PC-3 (cell line): Measurements from ENCODE around the gene SCO1. TPM values are rescaled to one million over a fixed set of nuclear protein-coding genes. Genes with fewer than 3 reads are reported as not detected.
"Not testable (repeated sequence)": the region's sequence is repeated elsewhere in the genome, so short reads cannot be mapped to it uniquely, and the experiment has no call there.

Experiments used
- ATAC-seq: fragments of 200-7000 bp; cut with Tn5 transposase; 2 replicates; pipeline ENCODE4 v1.9.1; 2020; ENCODE audit warnings: mild to moderate bottlenecking, moderate library complexity
- BruUV-seq: library from RNA; stranded (reverse); fragments of 400-500 nt; replicated peaks from 2 replicates; lab custom pipeline; 2021; lab: Mats Ljungman, UMichigan
- CTCF ChIA-PET: fragments of 300-600 bp; sonication (Branson Sonifier 250); formaldehyde crosslinking; loops from one replicate; lab custom pipeline; 2022; ENCODE audit warnings: antibody characterized with exemption; lab: Charles Lee
- POLR2A ChIA-PET: fragments of 300-600 bp; sonication (Branson Sonifier 250); formaldehyde crosslinking; loops from one replicate; lab custom pipeline; 2022; ENCODE audit warnings: antibody characterized with exemption; ENCODE audit not compliant: unreplicated experiment; lab: Charles Lee
- DNase-seq: peaks from one replicate; pipeline ENCODE4 v3.0.0-alpha.2; 2015
- H2AFZ ChIP-seq: fragments of 300-600 bp; sonication (generic); 2 replicates; pipeline ENCODE4 v1.6.0; 2016; ENCODE audit warnings: antibody characterized with exemption, low read length
- H3F3A ChIP-seq: fragments of 300-600 bp; sonication (generic); one replicate; pipeline ENCODE4 v1.6.0; 2017; ENCODE audit warnings: antibody characterized with exemption, low read length, control low read depth, mild to moderate bottlenecking; ENCODE audit not compliant: unreplicated experiment
- H3K27ac ChIP-seq: fragments of 300-600 bp; sonication (generic); 2 replicates; pipeline ENCODE4 v1.5.1; 2016; ENCODE audit warnings: mild to moderate bottlenecking, low read length
- H3K27me3 ChIP-seq: fragments of 300-600 bp; sonication (generic); 2 replicates; pipeline ENCODE4 v1.6.1; 2016; ENCODE audit warnings: low read length, mixed read lengths
- H3K36me3 ChIP-seq: fragments of 300-600 bp; sonication (generic); 2 replicates; pipeline ENCODE4 v1.6.1; 2016; ENCODE audit warnings: low read depth, mixed run types, low read length, mixed read lengths
- H3K4me1 ChIP-seq: fragments of 300-600 bp; sonication (generic); 2 replicates; pipeline ENCODE4 v1.5.1; 2016; ENCODE audit warnings: low read length; ENCODE audit not compliant: insufficient read depth
- H3K4me2 ChIP-seq: fragments of 300-600 bp; sonication (generic); 2 replicates; pipeline ENCODE4 v1.6.0; 2016; ENCODE audit warnings: low read length
- H3K4me3 ChIP-seq: fragments of 300-600 bp; sonication (generic); 2 replicates; pipeline ENCODE4 v1.5.1; 2016; ENCODE audit warnings: mild to moderate bottlenecking, low read length, mixed read lengths
- H3K79me2 ChIP-seq: fragments of 300-600 bp; sonication (generic); 2 replicates; pipeline ENCODE4 v1.6.1; 2017; ENCODE audit warnings: low read length, mixed read lengths
- H3K9ac ChIP-seq: fragments of 300-600 bp; sonication (generic); 2 replicates; pipeline ENCODE4 v1.6.0; 2016; ENCODE audit warnings: mild to moderate bottlenecking, low read length
- H3K9me2 ChIP-seq: fragments of 300-600 bp; sonication (generic); replicated peaks from 2 replicates; pipeline ENCODE4 v1.6.1; 2016; ENCODE audit warnings: mixed run types, low read length, mixed read lengths
- H3K9me3 ChIP-seq: fragments of 300-600 bp; sonication (generic); 2 replicates; pipeline ENCODE4 v1.6.1; 2016; ENCODE audit warnings: low read length, mixed read lengths
- H4K20me1 ChIP-seq: fragments of 300-600 bp; sonication (generic); 2 replicates; pipeline ENCODE4 v1.6.1; 2016; ENCODE audit warnings: low read length, mixed read lengths
- EZH2 ChIP-seq: fragments of 300-600 bp; sonication (generic); IDR thresholded peaks from one replicate; pipeline ENCODE4 v1.6.1; 2017; ENCODE audit warnings: antibody characterized with exemption, mild to moderate bottlenecking, low read length; ENCODE audit not compliant: unreplicated experiment
- EZH2phosphoT487 ChIP-seq: fragments of 300-600 bp; sonication (generic); IDR thresholded peaks from 2 replicates; pipeline ENCODE4 v1.6.1; 2018; ENCODE audit warnings: mild to moderate bottlenecking, antibody characterized with exemption, low read length, borderline replicate concordance
- intact Hi-C: fragments of 100-400 bp; cut with micrococcal nuclease; formaldehyde crosslinking; loops from 2 replicates; pipeline ENCODE4 v1.9.0; 2023
- total RNA-seq: library from RNA; depleted of rRNA; stranded (reverse); fragments of >200 nt; gene quantifications from 2 replicates; pipeline ENCODE4 v1.2.3, GENCODE V29; 2014
- TF ChIP-seq, protein P1 (sequence below): fragments of 300-600 bp; sonication (generic); conservative IDR thresholded peaks from 2 replicates; pipeline ENCODE4 v1.5.1; 2017; ENCODE audit warnings: antibody characterized with exemption, low read depth, mild to moderate bottlenecking, low read length

Gene SCO1
- total RNA-seq, 1 experiment from 2014 or later = 59.7 TPM

DNA sequence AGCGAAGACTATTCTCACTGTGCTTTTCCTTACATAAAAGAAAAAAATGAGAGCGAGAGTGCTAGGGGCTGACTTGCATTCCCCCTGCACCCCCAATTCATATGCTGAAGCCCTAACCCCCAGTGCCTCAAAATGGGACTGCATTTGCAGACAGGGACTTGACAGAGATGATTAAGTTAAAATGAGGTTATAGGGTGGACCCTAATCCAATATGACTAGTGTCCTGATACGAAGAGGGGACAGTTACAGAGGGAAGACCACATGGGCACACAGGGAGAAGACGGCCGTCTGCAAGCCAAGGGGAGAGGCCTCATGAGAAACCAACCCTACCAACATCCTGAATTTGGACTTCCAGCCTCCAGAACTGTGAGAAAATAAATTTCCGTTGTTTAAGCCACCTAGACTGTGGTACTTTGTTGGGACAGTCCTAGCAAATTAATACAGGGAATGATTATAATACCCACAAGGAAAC is 34.1 kb upstream of the SCO1 start:
- TF ChIP-seq, protein P1, sequence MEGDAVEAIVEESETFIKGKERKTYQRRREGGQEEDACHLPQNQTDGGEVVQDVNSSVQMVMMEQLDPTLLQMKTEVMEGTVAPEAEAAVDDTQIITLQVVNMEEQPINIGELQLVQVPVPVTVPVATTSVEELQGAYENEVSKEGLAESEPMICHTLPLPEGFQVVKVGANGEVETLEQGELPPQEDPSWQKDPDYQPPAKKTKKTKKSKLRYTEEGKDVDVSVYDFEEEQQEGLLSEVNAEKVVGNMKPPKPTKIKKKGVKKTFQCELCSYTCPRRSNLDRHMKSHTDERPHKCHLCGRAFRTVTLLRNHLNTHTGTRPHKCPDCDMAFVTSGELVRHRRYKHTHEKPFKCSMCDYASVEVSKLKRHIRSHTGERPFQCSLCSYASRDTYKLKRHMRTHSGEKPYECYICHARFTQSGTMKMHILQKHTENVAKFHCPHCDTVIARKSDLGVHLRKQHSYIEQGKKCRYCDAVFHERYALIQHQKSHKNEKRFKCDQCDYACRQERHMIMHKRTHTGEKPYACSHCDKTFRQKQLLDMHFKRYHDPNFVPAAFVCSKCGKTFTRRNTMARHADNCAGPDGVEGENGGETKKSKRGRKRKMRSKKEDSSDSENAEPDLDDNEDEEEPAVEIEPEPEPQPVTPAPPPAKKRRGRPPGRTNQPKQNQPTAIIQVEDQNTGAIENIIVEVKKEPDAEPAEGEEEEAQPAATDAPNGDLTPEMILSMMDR = no peak
- no peak for TF ChIP-seq EZH2
- no peak for TF ChIP-seq EZH2phosphoT487
- H3K27me3 ChIP-seq = no peaks in the 10 kb centered on the region
- no peak overlapping the region for H3K4me3 ChIP-seq
- intact Hi-C loops = no loop called here
- H3K36me3 ChIP-seq = no peaks in the 10 kb centered on the region
- DNase-seq = no peak
- no peaks in the 10 kb centered on the region for H3K79me2 ChIP-seq
- no TSS peak for BruUV-seq
- no peak for ATAC-seq
- H3K4me1 ChIP-seq = peaks cover 3% of the 10 kb centered on the region; the same call in 1 of the 2 replicates
- H3K9ac ChIP-seq = no peak overlapping the region
- H4K20me1 ChIP-seq = no peaks in the 10 kb centered on the region
- POLR2A ChIA-PET = no interaction called here
- no peaks in the 10 kb centered on the region for H3F3A ChIP-seq
- no peaks in the 10 kb centered on the region for H3K9me2 ChIP-seq
- no peaks in the 10 kb centered on the region for H3K9me3 ChIP-seq
- H2AFZ ChIP-seq = no peak overlapping the region
- no peak overlapping the region for H3K27ac ChIP-seq
- CTCF ChIA-PET = no interaction called here
- H3K4me2 ChIP-seq = 0 out of 2 replicates have a peak overlapping the region, but pooled peaks have one; percentile 83

DNA sequence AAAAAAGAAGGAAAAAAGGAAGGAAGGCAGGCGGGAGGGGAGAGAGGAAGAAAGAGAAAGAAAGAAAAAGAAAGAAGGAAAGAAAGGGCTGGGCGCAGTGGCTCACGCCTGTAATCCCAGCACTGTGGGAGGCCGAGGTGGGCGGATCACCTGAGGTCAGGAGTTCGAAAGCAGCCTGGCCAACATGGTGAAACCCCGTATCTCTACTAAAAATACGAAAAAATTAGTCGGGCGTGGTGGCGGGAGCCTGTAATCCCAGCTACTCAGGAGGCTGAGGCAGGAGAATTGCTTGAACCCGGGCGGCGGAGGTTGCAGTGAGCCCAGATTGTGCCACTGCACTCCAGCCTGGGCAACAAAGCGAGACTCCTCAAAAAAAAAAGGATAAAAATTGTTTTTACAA is 32.9 kb upstream of the SCO1 start:
- CTCF ChIA-PET, H3K36me3 ChIP-seq, H3K27me3 ChIP-seq, H3K79me2 ChIP-seq, H3K9me3 ChIP-seq, H4K20me1 ChIP-seq, H3K4me1 ChIP-seq, BruUV-seq, ATAC-seq, intact Hi-C loops, H3K9me2 ChIP-seq, DNase-seq, H3F3A ChIP-seq: not testable (repeated sequence)
- Histone ChIP-seq H3K4me2 (peak overlapping the region; percentile 83), H3K4me3 (peak overlapping the region; percentile 70), H3K9ac (peak overlapping the region; percentile 74), H3K27ac (peak overlapping the region; percentile 30; the same call in 1 of the 2 replicates), H2AFZ (peak overlapping the region; percentile 87)
- POLR2A ChIA-PET = interaction anchor here (0.6 kb wide), 1 partner anchor 48 kb away, joined by 5 read pairs; no protein-coding TSS in a partner anchor

DNA sequence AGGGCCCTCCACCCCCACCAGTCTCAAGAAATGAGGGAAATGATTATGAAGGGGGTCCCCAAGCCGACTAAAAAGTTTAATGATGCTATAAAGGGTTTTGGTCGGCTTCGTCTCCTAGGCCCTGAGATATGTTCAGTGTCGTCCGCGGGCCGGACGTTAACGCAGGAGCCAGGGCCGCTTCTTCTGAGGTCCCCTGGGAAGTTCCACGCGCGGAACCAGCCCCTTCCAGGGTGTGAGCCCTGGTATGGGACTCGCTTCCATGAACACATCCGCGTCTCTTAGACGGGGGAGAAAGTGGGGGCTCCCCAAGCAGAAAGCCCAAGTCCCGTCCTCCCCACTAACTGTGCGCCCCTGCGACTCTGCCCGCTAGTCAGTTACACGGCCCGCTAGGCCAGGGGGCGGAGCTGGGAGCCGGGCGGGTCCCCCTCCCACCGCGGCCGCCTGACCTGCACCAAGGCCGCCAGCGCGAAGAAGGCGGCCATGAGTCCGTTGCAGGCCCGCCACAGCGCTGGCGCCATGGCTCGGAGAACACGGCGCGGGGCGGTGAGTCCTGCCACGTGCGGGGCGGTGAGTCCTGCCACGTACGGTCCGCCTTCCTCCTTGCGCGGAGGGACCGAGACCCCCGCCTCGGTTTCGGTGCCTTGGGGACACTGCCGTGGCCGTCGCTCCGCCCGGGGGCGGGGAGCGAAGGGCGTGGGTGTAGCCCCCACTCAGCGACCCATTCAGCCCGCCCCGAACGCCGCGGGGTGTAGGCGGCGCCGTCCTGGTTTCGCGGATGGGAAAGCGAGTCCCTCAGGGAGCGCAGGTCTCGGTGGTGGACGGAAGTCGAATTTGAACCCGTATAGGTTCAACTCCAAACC is 32.2 kb upstream of the SCO1 start, which contains the start of gene TMEM220:
TMEM220 (minus strand) TSS at position 690 of the 860 bp plus-strand sequence; CDS start at position 518, 172 bp downstream.
- TF ChIP-seq, protein P1 = no peak
- TF ChIP-seq EZH2phosphoT487 = no peak
- TF ChIP-seq EZH2 = no peak
- no peaks in the 10 kb centered on the region for H3K27me3 ChIP-seq
- H3K9ac ChIP-seq = peak within 1 kb of the TSS; percentile 74
- no peaks in the 10 kb centered on the region for H4K20me1 ChIP-seq
- DNase-seq (peak; percentile 60), ATAC-seq (peak; percentile 89)
- intact Hi-C loops = loop anchor here (2.0 kb wide), 1 partner anchor 33 kb away; the partner anchor contains the start of genes ADPRM and SCO1
- H3K4me3 ChIP-seq = peak within 1 kb of the TSS; percentile 70
- H3F3A ChIP-seq = no peaks in the 10 kb centered on the region
- no peaks in the 10 kb centered on the region for H3K9me2 ChIP-seq
- ChIA-PET CTCF (no interaction called here), POLR2A (no interaction called here)
- TSS peak; percentile 58 for BruUV-seq
- peaks cover 3% of the 10 kb centered on the region; the same call in 1 of the 2 replicates for H3K4me1 ChIP-seq
- no peaks in the 10 kb centered on the region for H3K36me3 ChIP-seq
- peak within 1 kb of the TSS; percentile 30; the same call in 1 of the 2 replicates for H3K27ac ChIP-seq
- H3K4me2 ChIP-seq = peak within 1 kb of the TSS; percentile 83
- no peaks in the 10 kb centered on the region for H3K79me2 ChIP-seq
- H2AFZ ChIP-seq = peak within 1 kb of the TSS; percentile 87
- no peaks in the 10 kb centered on the region for H3K9me3 ChIP-seq
